HL-60 (cell line): ENCODE measurements around the gene ERF.

Experiments used
- REST ChIP-seq: IDR thresholded peaks from 2 replicates; pipeline ENCODE4 v1.6.1; 2012; ENCODE audit warnings: low read depth; ENCODE audit not compliant: insufficient replicate concordance
- TF ChIP-seq, protein P1 (sequence below): IDR thresholded peaks from one replicate; pipeline ENCODE4 v1.5.1; 2011; ENCODE audit warnings: low read length, control low read depth, inconsistent platforms; ENCODE audit not compliant: insufficient read depth

- TF ChIP-seq, protein P1, sequence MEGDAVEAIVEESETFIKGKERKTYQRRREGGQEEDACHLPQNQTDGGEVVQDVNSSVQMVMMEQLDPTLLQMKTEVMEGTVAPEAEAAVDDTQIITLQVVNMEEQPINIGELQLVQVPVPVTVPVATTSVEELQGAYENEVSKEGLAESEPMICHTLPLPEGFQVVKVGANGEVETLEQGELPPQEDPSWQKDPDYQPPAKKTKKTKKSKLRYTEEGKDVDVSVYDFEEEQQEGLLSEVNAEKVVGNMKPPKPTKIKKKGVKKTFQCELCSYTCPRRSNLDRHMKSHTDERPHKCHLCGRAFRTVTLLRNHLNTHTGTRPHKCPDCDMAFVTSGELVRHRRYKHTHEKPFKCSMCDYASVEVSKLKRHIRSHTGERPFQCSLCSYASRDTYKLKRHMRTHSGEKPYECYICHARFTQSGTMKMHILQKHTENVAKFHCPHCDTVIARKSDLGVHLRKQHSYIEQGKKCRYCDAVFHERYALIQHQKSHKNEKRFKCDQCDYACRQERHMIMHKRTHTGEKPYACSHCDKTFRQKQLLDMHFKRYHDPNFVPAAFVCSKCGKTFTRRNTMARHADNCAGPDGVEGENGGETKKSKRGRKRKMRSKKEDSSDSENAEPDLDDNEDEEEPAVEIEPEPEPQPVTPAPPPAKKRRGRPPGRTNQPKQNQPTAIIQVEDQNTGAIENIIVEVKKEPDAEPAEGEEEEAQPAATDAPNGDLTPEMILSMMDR, result no peak
- no peak for TF ChIP-seq REST
Measured at GRCh38 chr19:42241279-42241678, 13.6 kb downstream of the ERF start.
